ENCODE results near the gene ADCY5. TPM values are rescaled to one million over a fixed set of nuclear protein-coding genes. Genes with fewer than 3 reads are reported as not detected.

Gene ADCY5
- total and polyA plus RNA-seq, 2 donors: 0.76 to 1.7 TPM

GRCh38 chr3:123396171-123397049, 52.5 kb downstream of the ADCY5 start:
- Histone ChIP-seq H3K36me3 (ENCODE audit: control insufficient read depth in 2 of 2, insufficient read depth in 2 of 2, low read length in 1 of 2) (no peaks in the 10 kb centered on the region), H3K4me1 (ENCODE audit: control insufficient read depth in 2 of 2, insufficient read depth in 2 of 2, low read length in 2 of 2) (no peaks in the 10 kb centered on the region), H3K27ac (ENCODE audit: low read depth in 1 of 2, low read length in 1 of 2) (no peak overlapping the region), H3K4me3 (ENCODE audit: low read length in 2 of 2) (no peak overlapping the region), H3K27me3 (ENCODE audit: control insufficient read depth in 2 of 2, insufficient read depth in 1 of 2, low read length in 1 of 2) (peaks cover 0 to 7% of the 10 kb centered on the region in 2 donors), H3K9me3 (ENCODE audit: control insufficient read depth in 2 of 2, insufficient read depth in 1 of 2, low read length in 1 of 2) (no peaks in the 10 kb centered on the region)
- DNase-seq (ENCODE audit: low read depth in 6 of 9, low spot score in 9 of 9): no peak
- WGBS: 84% methylated on average over 8 of the region's 8 CpGs

- H3K27ac ChIP-seq (ENCODE audit: low read depth in 1 of 2, low read length in 1 of 2): no peak overlapping the region
- H3K9me3 ChIP-seq (ENCODE audit: control insufficient read depth in 2 of 2, insufficient read depth in 1 of 2, low read length in 1 of 2): no peaks in the 10 kb centered on the region
Measured at GRCh38 chr3:123395235-123395634, 53.7 kb downstream of the ADCY5 start.

DNA sequence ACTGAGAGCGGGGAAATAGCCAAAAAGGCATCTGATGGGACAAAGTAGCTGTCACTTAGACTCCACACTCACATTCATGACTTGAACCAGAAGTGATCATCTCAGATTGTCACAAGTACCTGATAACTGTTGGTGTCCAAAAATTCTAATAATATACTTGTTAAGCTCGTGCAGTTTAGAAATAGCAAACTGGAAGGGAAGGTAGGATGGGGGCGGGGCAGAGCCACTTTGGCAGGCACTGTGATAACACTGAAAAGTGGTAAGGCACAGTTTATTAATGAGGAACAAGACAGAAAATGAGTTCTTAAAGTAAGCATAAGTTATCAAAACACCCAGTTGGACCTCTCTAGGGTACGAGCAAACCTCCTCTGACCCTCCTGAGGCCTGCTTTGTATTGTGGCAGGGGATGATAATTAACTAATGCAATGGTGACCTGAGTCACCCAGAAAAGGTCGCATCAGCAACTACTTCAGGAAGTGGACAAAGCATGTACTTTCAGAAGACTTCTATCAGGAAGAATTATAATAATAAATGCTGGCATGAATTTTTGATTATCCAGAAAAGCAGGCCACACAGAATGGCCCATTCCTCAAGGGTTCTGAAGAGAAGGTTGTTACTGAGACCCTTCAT, 54.4 kb downstream of the ADCY5 start:
- 95% methylated on average over 5 of the region's 5 CpGs for WGBS
- no peaks in the 10 kb centered on the region for H3K4me1 ChIP-seq (ENCODE audit: control insufficient read depth in 2 of 2, insufficient read depth in 2 of 2, low read length in 2 of 2)
- H3K4me3 ChIP-seq (ENCODE audit: low read length in 2 of 2): no peak overlapping the region
- H3K27me3 ChIP-seq (ENCODE audit: control insufficient read depth in 2 of 2, insufficient read depth in 1 of 2, low read length in 1 of 2): peaks cover 0 to 7% of the 10 kb centered on the region in 2 donors
- H3K9me3 ChIP-seq (ENCODE audit: control insufficient read depth in 2 of 2, insufficient read depth in 1 of 2, low read length in 1 of 2): no peaks in the 10 kb centered on the region
- H3K27ac ChIP-seq (ENCODE audit: low read depth in 1 of 2, low read length in 1 of 2): no peak overlapping the region
- H3K36me3 ChIP-seq (ENCODE audit: control insufficient read depth in 2 of 2, insufficient read depth in 2 of 2, low read length in 1 of 2): no peaks in the 10 kb centered on the region
- no peak for DNase-seq (ENCODE audit: low read depth in 6 of 9, low spot score in 9 of 9)

More at GRCh38 chr3:123395235-123395634, 53.7 kb downstream of the ADCY5 start:
- no peak for DNase-seq (ENCODE audit: low read depth in 6 of 9, low spot score in 9 of 9)
- Histone ChIP-seq H3K27me3 (ENCODE audit: control insufficient read depth in 2 of 2, insufficient read depth in 1 of 2, low read length in 1 of 2) (peaks cover 0 to 7% of the 10 kb centered on the region in 2 donors), H3K36me3 (ENCODE audit: control insufficient read depth in 2 of 2, insufficient read depth in 2 of 2, low read length in 1 of 2) (no peaks in the 10 kb centered on the region), H3K4me3 (ENCODE audit: low read length in 2 of 2) (no peak overlapping the region), H3K4me1 (ENCODE audit: control insufficient read depth in 2 of 2, insufficient read depth in 2 of 2, low read length in 2 of 2) (no peaks in the 10 kb centered on the region)
- WGBS: 97% methylated on average over 5 of the region's 5 CpGs

DNA sequence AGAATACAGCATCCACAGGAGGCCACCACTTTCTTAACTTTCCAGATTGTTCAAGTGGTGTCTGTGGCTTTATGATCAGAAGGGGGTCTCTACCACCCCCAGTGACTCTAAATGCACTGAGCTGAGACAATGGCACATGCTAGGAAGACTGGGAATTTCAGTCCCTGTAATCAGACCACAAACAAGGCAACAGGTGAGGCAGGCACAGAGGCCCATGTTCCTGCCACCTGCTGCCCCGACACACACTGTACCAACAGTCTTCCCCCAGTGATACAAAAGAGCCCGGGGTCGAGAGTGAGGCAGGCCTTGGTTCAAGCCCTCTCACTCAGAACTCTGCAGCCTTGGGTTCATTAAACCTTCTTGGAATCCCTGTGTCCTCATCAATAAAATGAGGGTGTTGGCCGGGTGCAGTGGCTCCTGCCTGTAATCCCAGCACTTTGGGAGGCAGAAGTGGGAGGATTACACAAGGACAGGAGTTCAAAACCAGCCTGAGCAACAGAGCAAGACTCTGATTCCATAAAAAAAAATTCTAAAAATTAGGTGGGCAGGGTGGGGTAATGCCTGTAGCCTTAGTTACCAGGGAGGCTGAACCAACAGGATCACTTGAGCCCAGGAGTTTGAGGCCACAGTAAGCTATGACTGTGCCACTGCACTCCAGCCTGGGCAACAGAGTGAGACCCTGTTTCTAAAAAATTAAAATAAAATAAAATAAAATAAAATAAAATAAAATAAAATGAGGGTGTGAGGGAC, 55.8 kb downstream of the ADCY5 start:
- Histone ChIP-seq H3K4me3 (ENCODE audit: low read length in 2 of 2) (no peak overlapping the region), H3K27ac (ENCODE audit: low read depth in 1 of 2, low read length in 1 of 2) (no peak overlapping the region), H3K27me3 (ENCODE audit: control insufficient read depth in 2 of 2, insufficient read depth in 1 of 2, low read length in 1 of 2) (peaks cover 0 to 2% of the 10 kb centered on the region in 2 donors), H3K36me3 (ENCODE audit: control insufficient read depth in 2 of 2, insufficient read depth in 2 of 2, low read length in 1 of 2) (no peaks in the 10 kb centered on the region), H3K9me3 (ENCODE audit: control insufficient read depth in 2 of 2, insufficient read depth in 1 of 2, low read length in 1 of 2) (no peaks in the 10 kb centered on the region), H3K4me1 (ENCODE audit: control insufficient read depth in 2 of 2, insufficient read depth in 2 of 2, low read length in 2 of 2) (no peaks in the 10 kb centered on the region)
- WGBS: 92% methylated on average over 4 of the region's 4 CpGs
- no peak for DNase-seq (ENCODE audit: low read depth in 6 of 9, low spot score in 9 of 9)

GRCh38 chr3:123392368-123392767, 56.5 kb downstream of the ADCY5 start:
- Histone ChIP-seq H3K4me3 (ENCODE audit: low read length in 2 of 2) (no peak overlapping the region), H3K4me1 (ENCODE audit: control insufficient read depth in 2 of 2, insufficient read depth in 2 of 2, low read length in 2 of 2) (no peaks in the 10 kb centered on the region), H3K27ac (ENCODE audit: low read depth in 1 of 2, low read length in 1 of 2) (no peak overlapping the region), H3K9me3 (ENCODE audit: control insufficient read depth in 2 of 2, insufficient read depth in 1 of 2, low read length in 1 of 2) (no peaks in the 10 kb centered on the region), H3K27me3 (ENCODE audit: control insufficient read depth in 2 of 2, insufficient read depth in 1 of 2, low read length in 1 of 2) (no peaks in the 10 kb centered on the region), H3K36me3 (ENCODE audit: control insufficient read depth in 2 of 2, insufficient read depth in 2 of 2, low read length in 1 of 2) (no peaks in the 10 kb centered on the region)
- no peak for DNase-seq (ENCODE audit: low read depth in 6 of 9, low spot score in 9 of 9)
- 97% methylated on average over 5 of the region's 5 CpGs for WGBS

DNA sequence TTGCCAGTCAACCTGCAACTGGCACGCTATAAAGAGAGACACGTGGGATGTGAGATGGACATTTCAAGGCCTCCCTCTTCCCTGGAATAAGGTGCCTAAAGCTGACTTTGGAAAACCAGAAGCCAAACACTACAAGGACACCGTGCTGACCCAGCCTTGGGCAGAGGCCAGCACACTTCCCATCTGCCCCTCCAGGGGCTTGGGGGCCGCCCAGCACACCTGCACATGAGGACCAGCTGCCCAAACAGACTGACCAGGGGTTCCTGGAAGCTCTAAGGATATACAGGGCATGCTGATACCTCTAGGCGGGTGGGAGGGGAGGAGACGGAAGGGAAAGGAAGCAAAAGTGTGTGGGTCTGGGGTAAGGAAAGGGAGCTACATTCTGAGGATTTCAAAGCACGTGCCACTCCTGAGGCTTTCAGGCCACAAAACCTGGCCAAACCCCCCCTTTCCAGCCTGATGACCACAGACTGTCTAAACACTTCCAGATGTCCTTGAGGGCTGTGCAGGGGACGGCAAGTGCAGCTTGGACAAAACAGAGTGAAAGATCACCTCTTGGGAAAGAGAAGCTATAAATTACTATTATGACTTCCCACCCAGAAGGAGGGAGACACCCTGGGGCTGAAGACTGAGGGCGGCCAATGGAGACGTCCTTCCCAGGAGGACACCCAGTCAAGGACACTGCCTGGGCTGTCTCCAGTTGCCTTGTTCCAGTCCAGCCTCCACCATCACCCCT, 57.9 kb downstream of the ADCY5 start:
- peaks cover 0 to 4% of the 10 kb centered on the region in 2 donors for H3K27me3 ChIP-seq (ENCODE audit: control insufficient read depth in 2 of 2, insufficient read depth in 1 of 2, low read length in 1 of 2)
- WGBS: 94% methylated on average over 10 of the region's 10 CpGs
- no peak for DNase-seq (ENCODE audit: low read depth in 6 of 9, low spot score in 9 of 9)
- H3K4me1 ChIP-seq (ENCODE audit: control insufficient read depth in 2 of 2, insufficient read depth in 2 of 2, low read length in 2 of 2): no peaks in the 10 kb centered on the region
- no peaks in the 10 kb centered on the region for H3K9me3 ChIP-seq (ENCODE audit: control insufficient read depth in 2 of 2, insufficient read depth in 1 of 2, low read length in 1 of 2)
- H3K4me3 ChIP-seq (ENCODE audit: low read length in 2 of 2): no peak overlapping the region
- no peak overlapping the region for H3K27ac ChIP-seq (ENCODE audit: low read depth in 1 of 2, low read length in 1 of 2)
- H3K36me3 ChIP-seq (ENCODE audit: control insufficient read depth in 2 of 2, insufficient read depth in 2 of 2, low read length in 1 of 2): no peaks in the 10 kb centered on the region

DNA sequence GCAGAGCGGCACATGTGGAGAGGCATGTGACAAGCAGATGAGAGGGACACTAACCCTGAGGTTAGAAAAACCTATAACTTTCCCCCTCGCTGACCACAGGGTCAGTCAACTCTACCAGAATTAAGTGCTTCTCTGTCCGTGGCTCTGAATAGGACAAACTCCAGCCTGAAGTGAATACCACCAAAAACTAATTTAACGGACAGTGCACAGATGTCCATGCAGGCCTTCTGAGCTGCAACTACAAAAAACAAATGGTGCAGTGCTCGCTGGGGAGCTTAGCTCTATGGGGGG, 59.3 kb downstream of the ADCY5 start:
- no peak overlapping the region for H3K27ac ChIP-seq (ENCODE audit: low read depth in 1 of 2, low read length in 1 of 2)
- no peaks in the 10 kb centered on the region for H3K9me3 ChIP-seq (ENCODE audit: control insufficient read depth in 2 of 2, insufficient read depth in 1 of 2, low read length in 1 of 2)
- H3K27me3 ChIP-seq (ENCODE audit: control insufficient read depth in 2 of 2, insufficient read depth in 1 of 2, low read length in 1 of 2): peaks cover 0 to 7% of the 10 kb centered on the region in 2 donors
- no peak overlapping the region for H3K4me3 ChIP-seq (ENCODE audit: low read length in 2 of 2)
- no peak for DNase-seq (ENCODE audit: low read depth in 6 of 9, low spot score in 9 of 9)
- WGBS: 86% methylated on average over 5 of the region's 5 CpGs
- no peaks in the 10 kb centered on the region for H3K36me3 ChIP-seq (ENCODE audit: control insufficient read depth in 2 of 2, insufficient read depth in 2 of 2, low read length in 1 of 2)
- H3K4me1 ChIP-seq (ENCODE audit: control insufficient read depth in 2 of 2, insufficient read depth in 2 of 2, low read length in 2 of 2): no peaks in the 10 kb centered on the region

DNA sequence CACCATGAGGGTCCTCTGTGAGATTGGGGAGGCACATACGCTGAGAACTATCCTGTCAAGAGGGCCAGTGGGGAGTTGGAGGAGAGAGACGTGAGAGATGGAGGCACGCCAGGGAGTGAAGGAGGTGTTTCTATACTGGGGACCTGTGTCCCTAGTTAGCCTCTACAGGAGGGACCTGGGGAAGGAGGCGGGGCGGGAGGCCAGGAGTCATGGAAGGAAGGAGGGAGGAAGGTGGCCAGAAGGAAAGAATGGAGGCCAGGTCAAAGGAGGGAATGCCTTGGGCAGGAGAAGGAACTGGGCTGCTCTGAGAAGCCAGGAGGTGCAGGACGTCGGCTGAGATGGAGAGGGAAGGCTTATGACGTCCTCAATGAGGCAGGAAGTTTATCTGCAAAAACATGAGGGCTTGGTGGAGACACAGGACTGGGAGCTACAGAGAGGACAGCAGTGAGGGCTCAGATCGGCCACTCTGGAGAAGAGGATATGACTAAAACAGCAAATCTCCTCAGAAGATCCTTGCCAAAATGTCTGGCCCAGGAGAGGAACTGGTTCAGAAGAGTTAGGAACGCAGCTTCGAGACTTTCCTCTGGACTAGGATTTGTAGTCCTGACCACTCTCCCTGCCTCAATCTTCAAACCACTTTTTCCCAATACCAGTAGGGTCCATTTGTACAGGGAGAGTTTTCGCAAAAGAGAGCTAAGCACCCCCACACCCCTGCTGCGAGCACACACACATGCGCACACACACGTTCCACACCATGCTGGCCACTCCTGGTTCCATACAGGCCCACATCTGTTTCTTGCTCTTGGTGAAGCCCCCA, 59.9 kb downstream of the ADCY5 start:
- Histone ChIP-seq H3K4me1 (ENCODE audit: control insufficient read depth in 2 of 2, insufficient read depth in 2 of 2, low read length in 2 of 2) (no peaks in the 10 kb centered on the region), H3K36me3 (ENCODE audit: control insufficient read depth in 2 of 2, insufficient read depth in 2 of 2, low read length in 1 of 2) (no peaks in the 10 kb centered on the region), H3K9me3 (ENCODE audit: control insufficient read depth in 2 of 2, insufficient read depth in 1 of 2, low read length in 1 of 2) (no peaks in the 10 kb centered on the region), H3K27me3 (ENCODE audit: control insufficient read depth in 2 of 2, insufficient read depth in 1 of 2, low read length in 1 of 2) (peaks cover 0 to 7% of the 10 kb centered on the region in 2 donors), H3K4me3 (ENCODE audit: low read length in 2 of 2) (no peak overlapping the region), H3K27ac (ENCODE audit: low read depth in 1 of 2, low read length in 1 of 2) (no peak overlapping the region)
- 91% methylated on average over 15 of the region's 15 CpGs for WGBS
- DNase-seq (ENCODE audit: low read depth in 6 of 9, low spot score in 9 of 9): no peak
